Measurements from ENCODE around the gene KCNA1.

The KCNA1 gene

GRCh38 chr12:4951601-4952000, 41.9 kb downstream of the KCNA1 start:
- FAIRE-seq (no peak), DNase-seq (ENCODE audit: insufficient read length) (no peak)
- TF ChIP-seq POLR2A (IDR thresholded peaks at IDR 0.05; ENCODE audit: low read depth, low read length) (no peak), POLR2AphosphoS5 (IDR thresholded peaks at IDR 0.05; ENCODE audit: low read depth, low read length) (no peak), TAF1 (IDR thresholded peaks at IDR 0.05; ENCODE audit: borderline replicate concordance, low read depth, low read length) (no peak)

- FAIRE-seq, result no peak
- TF ChIP-seq TAF1 (IDR thresholded peaks at IDR 0.05; ENCODE audit: borderline replicate concordance, low read depth, low read length), result no peak
- no peak for TF ChIP-seq POLR2A (IDR thresholded peaks at IDR 0.05; ENCODE audit: low read depth, low read length)
- no peak for TF ChIP-seq POLR2AphosphoS5 (IDR thresholded peaks at IDR 0.05; ENCODE audit: low read depth, low read length)
Measured at GRCh38 chr12:4954621-4955354, 45.1 kb downstream of the KCNA1 start.

DNA sequence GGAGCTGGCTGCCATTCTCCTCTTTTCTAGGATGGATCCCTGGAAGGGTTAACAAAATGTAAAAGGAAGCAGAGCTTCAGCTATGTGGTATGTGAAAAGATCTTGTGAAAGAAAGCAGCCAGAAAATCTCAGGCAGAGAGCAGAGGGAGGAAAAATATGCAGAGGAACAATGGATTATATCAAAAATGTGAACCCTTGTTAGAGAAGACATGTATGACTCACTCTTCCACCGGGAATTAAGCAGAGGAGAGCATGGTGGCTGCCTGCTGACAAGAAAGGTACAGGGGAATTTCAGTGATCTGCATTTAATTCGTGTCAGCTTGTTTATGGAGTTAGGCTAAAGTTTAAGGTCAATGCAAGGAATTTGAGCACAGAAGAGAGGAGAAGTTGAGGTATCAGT, 46.3 kb downstream of the KCNA1 start:
- FAIRE-seq (no peak), DNase-seq (ENCODE audit: insufficient read length) (no peak)
- no peak for TF ChIP-seq POLR2AphosphoS5 (IDR thresholded peaks at IDR 0.05; ENCODE audit: low read depth, low read length)
- no peak for TF ChIP-seq TAF1 (IDR thresholded peaks at IDR 0.05; ENCODE audit: borderline replicate concordance, low read depth, low read length)

More at GRCh38 chr12:4954621-4955354, 45.1 kb downstream of the KCNA1 start:
- no peak for DNase-seq (ENCODE audit: insufficient read length)

- TF ChIP-seq POLR2A (IDR thresholded peaks at IDR 0.05; ENCODE audit: low read depth, low read length), result no peak
- TF ChIP-seq POLR2AphosphoS5 (IDR thresholded peaks at IDR 0.05; ENCODE audit: low read depth, low read length), result no peak
- TF ChIP-seq TAF1 (IDR thresholded peaks at IDR 0.05; ENCODE audit: borderline replicate concordance, low read depth, low read length), result no peak
- DNase-seq (ENCODE audit: insufficient read length) (no peak), FAIRE-seq (no peak)
Measured at GRCh38 chr12:4956968-4957367, 47.3 kb downstream of the KCNA1 start.

- no peak for FAIRE-seq
- TF ChIP-seq TAF1 (IDR thresholded peaks at IDR 0.05; ENCODE audit: borderline replicate concordance, low read depth, low read length) (no peak), POLR2AphosphoS5 (IDR thresholded peaks at IDR 0.05; ENCODE audit: low read depth, low read length) (no peak), POLR2A (IDR thresholded peaks at IDR 0.05; ENCODE audit: low read depth, low read length) (no peak)
- DNase-seq (ENCODE audit: insufficient read length), result no peak
Measured at GRCh38 chr12:4957761-4958160, 48.1 kb downstream of the KCNA1 start.

DNA sequence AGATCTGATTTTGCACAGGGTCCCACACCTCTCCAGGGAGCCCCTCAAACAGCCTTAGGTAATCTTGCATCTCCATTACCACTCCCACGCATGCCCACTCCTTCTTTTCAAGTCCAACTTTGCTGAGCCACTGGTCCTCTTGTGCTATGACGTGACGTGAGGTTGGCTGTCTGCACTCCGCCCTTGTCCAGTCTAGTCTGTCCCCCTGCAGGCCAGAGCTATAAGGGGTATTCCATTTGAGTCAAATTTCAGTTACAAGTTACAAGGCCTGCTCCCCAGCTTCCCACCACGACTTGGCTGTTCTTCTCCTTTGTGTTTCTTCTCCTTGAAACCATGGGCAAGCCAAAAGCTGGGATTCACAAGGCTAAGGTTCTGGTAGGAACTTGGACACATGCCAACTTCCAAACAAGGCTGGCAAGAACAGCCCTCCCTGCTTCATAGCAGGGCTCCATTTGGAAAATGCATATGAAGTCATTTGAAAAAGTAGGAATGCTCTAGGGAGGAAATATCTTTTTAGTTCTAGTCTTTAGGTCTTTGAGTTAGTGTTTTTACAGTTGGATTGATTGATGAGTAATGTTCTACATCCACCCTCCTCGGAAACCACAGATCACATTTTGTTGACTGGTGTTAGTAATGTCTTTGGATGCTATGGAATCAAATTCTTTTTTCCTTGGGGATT, 49.1 kb downstream of the KCNA1 start:
- DNase-seq (ENCODE audit: insufficient read length), result no peak
- TF ChIP-seq POLR2AphosphoS5 (IDR thresholded peaks at IDR 0.05; ENCODE audit: low read depth, low read length) (no peak), TAF1 (IDR thresholded peaks at IDR 0.05; ENCODE audit: borderline replicate concordance, low read depth, low read length) (no peak), POLR2A (IDR thresholded peaks at IDR 0.05; ENCODE audit: low read depth, low read length) (no peak)
- no peak for FAIRE-seq

DNA sequence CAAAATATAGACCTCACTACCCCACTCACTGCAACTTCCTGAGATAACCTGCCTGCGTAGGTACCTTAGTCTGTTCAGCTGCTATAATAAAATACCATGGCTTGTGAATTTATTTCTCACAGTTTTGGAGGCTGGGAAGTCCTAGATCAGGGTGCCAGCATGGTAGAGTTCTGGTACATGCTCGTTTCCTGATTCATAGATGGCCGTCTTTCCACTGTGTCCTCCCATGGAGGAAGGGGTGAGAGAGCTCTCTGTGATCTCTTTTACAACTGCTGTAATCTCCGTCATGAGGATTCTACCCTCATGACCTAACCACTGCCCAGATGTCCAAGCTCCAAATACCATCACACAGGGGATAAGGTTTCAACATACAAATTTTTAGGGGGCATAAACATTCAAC, 49.7 kb downstream of the KCNA1 start:
- DNase-seq (ENCODE audit: insufficient read length) (no peak), FAIRE-seq (no peak)
- TF ChIP-seq TAF1 (IDR thresholded peaks at IDR 0.05; ENCODE audit: borderline replicate concordance, low read depth, low read length) (no peak), POLR2AphosphoS5 (IDR thresholded peaks at IDR 0.05; ENCODE audit: low read depth, low read length) (no peak), POLR2A (IDR thresholded peaks at IDR 0.05; ENCODE audit: low read depth, low read length) (no peak)

DNA sequence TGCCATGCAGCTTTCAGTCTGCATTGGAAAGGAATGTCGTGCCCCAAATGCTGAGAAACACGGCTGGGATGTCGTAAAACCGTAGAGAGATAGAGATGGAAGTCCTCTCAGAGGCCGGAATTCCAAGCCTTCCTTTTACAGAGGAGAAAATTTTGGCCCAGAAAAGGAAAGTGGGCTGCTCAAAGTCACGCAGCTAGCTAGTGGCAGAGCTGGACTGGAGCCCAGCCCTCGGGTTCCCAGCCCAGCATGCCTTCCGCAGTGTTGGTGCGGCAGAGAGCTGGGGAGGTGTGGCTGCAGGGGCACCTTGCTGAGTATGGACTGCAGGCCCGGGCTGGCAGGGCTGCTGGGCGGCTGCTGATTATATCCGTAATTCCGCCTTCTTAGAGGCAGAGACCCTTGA, 50.3 kb downstream of the KCNA1 start:
- DNase-seq (ENCODE audit: insufficient read length) (no peak), FAIRE-seq (no peak)
- TF ChIP-seq POLR2A (IDR thresholded peaks at IDR 0.05; ENCODE audit: low read depth, low read length) (no peak), POLR2AphosphoS5 (IDR thresholded peaks at IDR 0.05; ENCODE audit: low read depth, low read length) (no peak), TAF1 (IDR thresholded peaks at IDR 0.05; ENCODE audit: borderline replicate concordance, low read depth, low read length) (no peak)

DNA sequence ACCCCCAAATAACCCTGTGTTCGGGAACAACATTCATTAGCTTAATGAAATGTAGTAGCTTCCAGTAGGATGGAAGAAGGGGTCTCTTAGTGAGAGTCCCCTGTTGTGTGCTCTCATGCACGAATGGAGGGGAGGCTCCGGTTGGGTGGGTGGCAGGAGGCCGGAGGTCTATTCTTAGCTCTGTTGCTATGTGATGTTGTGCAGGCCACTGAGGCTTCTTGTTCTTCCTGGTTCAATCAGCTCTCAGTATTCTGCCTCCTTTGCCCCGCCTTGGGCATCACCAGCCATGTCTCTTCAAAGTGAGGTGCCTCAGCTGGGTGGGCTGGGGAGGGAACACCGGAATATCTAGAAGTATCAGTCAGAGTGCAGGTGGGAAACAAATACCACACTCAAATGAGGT, 50.8 kb downstream of the KCNA1 start:
- FAIRE-seq (peak; percentile 17), DNase-seq (ENCODE audit: insufficient read length) (no peak)
- TF ChIP-seq POLR2A (IDR thresholded peaks at IDR 0.05; ENCODE audit: low read depth, low read length), result no peak

- no peak for TF ChIP-seq POLR2A (IDR thresholded peaks at IDR 0.05; ENCODE audit: low read depth, low read length)
- TF ChIP-seq POLR2AphosphoS5 (IDR thresholded peaks at IDR 0.05; ENCODE audit: low read depth, low read length), result no peak
- no peak for TF ChIP-seq TAF1 (IDR thresholded peaks at IDR 0.05; ENCODE audit: borderline replicate concordance, low read depth, low read length)
- no peak for FAIRE-seq
- no peak for DNase-seq (ENCODE audit: insufficient read length)
Measured at GRCh38 chr12:4961311-4961710, 51.6 kb downstream of the KCNA1 start.

GRCh38 chr12:4962539-4963486, 53.1 kb downstream of the KCNA1 start:
- TF ChIP-seq TAF1 (IDR thresholded peaks at IDR 0.05; ENCODE audit: borderline replicate concordance, low read depth, low read length) (no peak), POLR2AphosphoS5 (IDR thresholded peaks at IDR 0.05; ENCODE audit: low read depth, low read length) (no peak), POLR2A (IDR thresholded peaks at IDR 0.05; ENCODE audit: low read depth, low read length) (no peak)
- no peak for DNase-seq (ENCODE audit: insufficient read length)
- no peak for FAIRE-seq
